PC-9 (cell line): ENCODE results near the gene VWA7. TPM values are rescaled to one million over a fixed set of nuclear protein-coding genes. Genes with fewer than 3 reads are reported as not detected.

ENCODE experiments used
- BruUV-seq: library from RNA; stranded (reverse); fragments of 400-500 nt; replicated peaks from 2 replicates; lab custom pipeline; 2021; lab: Mats Ljungman, UMichigan
- CTCF ChIA-PET: fragments of 300-600 bp; sonication (Branson Sonifier 250); formaldehyde crosslinking; loops from one replicate; lab custom pipeline; 2022; ENCODE audit warnings: antibody characterized with exemption; lab: Charles Lee
- POLR2A ChIA-PET: fragments of 300-600 bp; sonication (Branson Sonifier 250); formaldehyde crosslinking; loops from one replicate; lab custom pipeline; 2022; ENCODE audit warnings: antibody characterized with exemption; ENCODE audit not compliant: unreplicated experiment; lab: Charles Lee
- DNase-seq, 2 experiments: peaks; one replicate each; pipeline versions ENCODE4 v3.0.0 to v3.0.0-alpha.2; 2015 to 2022; ENCODE audit warnings: mixed read lengths in 1 of 2
- H2AFZ ChIP-seq: fragments of 200-600 bp; sonication (generic); 2 replicates; pipeline ENCODE4 v1.8.1; 2017; ENCODE audit warnings: antibody characterized with exemption
- H3F3A ChIP-seq: fragments of 200-600 bp; sonication (generic); 2 replicates; pipeline ENCODE4 v1.8.1; 2017; ENCODE audit warnings: antibody characterized with exemption, mild to moderate bottlenecking, low read depth; ENCODE audit not compliant: insufficient read depth
- H3K27ac ChIP-seq: fragments of 200-600 bp; sonication (generic); 2 replicates; pipeline ENCODE4 v1.6.1; 2016; ENCODE audit warnings: mixed run types
- H3K27me3 ChIP-seq: fragments of 200-600 bp; sonication (generic); 2 replicates; pipeline ENCODE4 v1.6.1; 2016; ENCODE audit warnings: low read depth, mixed run types; ENCODE audit not compliant: insufficient read depth
- H3K36me3 ChIP-seq: fragments of 200-600 bp; sonication (generic); 2 replicates; pipeline ENCODE4 v1.6.1; 2016; ENCODE audit warnings: low read depth, mixed run types
- H3K4me1 ChIP-seq: fragments of 200-600 bp; sonication (generic); replicated peaks from 2 replicates; pipeline ENCODE4 v1.6.1; 2016; ENCODE audit warnings: mixed run types; ENCODE audit not compliant: insufficient read depth
- H3K4me2 ChIP-seq: fragments of 200-600 bp; sonication (generic); 2 replicates; pipeline ENCODE4 v1.6.1; 2017; ENCODE audit warnings: mixed run types
- H3K4me3 ChIP-seq: fragments of 200-600 bp; sonication (generic); 2 replicates; pipeline ENCODE4 v1.6.1; 2016; ENCODE audit warnings: mixed run types
- H3K79me2 ChIP-seq: fragments of 200-600 bp; sonication (generic); 2 replicates; pipeline ENCODE4 v1.6.1; 2017; ENCODE audit warnings: low read depth, mixed run types
- H3K9me2 ChIP-seq: fragments of 200-600 bp; sonication (generic); 2 replicates; pipeline ENCODE4 v1.8.1; 2017; ENCODE audit warnings: mild to moderate bottlenecking; ENCODE audit not compliant: insufficient read depth
- H3K9me3 ChIP-seq: fragments of 200-600 bp; sonication (generic); 2 replicates; pipeline ENCODE4 v1.8.1; 2016; ENCODE audit warnings: low read depth; ENCODE audit not compliant: insufficient read depth
- H4K20me1 ChIP-seq: fragments of 200-600 bp; sonication (generic); 2 replicates; pipeline ENCODE4 v1.8.1; 2017; ENCODE audit not compliant: insufficient read depth
- CTCF ChIP-seq: fragments of 200-600 bp; sonication (generic); conservative IDR thresholded peaks from 2 replicates; pipeline ENCODE4 v1.6.1; 2017; ENCODE audit warnings: mixed run types, antibody characterized with exemption, mild to moderate bottlenecking, moderate library complexity
- EZH2 ChIP-seq: fragments of 200-600 bp; sonication (generic); IDR thresholded peaks from 2 replicates; pipeline ENCODE4 v1.8.0; 2017; ENCODE audit warnings: antibody characterized with exemption, low read depth
- intact Hi-C: fragments of 100-400 bp; cut with micrococcal nuclease; formaldehyde crosslinking; loops from one replicate; pipeline ENCODE4 v1.10.0; 2022; ENCODE audit not compliant: unreplicated experiment
- total RNA-seq: library from RNA; stranded (reverse); gene quantifications from 2 replicates; pipeline ENCODE4 v1.2.3, GENCODE V29; 2021

VWA7 gene
- total RNA-seq, 1 experiment from 2014 or later = 6.0 TPM

DNA sequence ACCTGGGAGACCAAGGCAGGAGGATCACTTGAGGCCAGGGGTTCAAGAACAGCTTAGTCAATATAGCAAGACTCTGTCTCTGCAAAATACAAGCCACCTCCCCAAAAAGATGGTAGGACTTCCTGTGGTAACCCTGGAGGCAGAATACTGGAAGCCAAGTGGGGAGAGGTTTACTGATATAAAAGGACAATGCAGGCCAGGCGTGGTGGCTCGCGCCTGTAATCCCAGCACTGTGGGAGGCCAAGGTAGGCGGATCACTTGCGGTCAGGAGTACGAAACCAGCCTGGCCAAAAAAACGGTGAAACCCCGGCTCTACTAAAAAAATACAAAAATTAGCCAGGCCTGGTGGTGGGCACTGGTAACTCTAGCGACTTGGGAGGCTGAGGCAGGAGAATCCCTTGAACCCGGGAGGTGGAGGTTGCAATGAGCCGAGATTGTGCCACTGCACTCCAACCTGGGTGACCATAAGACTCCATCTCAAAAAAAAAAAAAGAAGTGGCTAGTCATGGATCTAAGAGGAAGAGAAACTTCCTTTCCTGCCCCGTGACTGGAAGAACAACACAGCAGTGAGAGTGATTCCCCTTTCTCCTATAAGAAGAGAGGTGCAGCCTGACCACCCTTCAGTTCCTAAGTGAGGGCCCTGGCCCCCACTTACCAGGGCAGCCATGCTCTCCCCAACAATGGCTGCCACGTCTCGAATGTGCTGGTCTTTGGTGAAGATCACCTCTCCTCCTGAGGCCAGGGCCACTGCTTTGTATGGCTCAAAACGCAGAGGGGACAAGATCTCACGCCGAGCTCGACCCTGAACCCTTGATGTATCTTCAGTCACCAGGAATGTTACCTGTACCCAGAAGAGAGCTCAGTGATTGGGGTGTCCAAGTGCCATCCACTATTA, 8.5 kb downstream of the VWA7 start:
- Histone ChIP-seq H2AFZ (no peak overlapping the region), H3K4me3 (no peak overlapping the region), H3K4me2 (no peak overlapping the region), H3F3A (peaks cover 20% of the 10 kb centered on the region; the same call in 1 of the 2 replicates), H4K20me1 (no peaks in the 10 kb centered on the region), H3K27me3 (no peaks in the 10 kb centered on the region), H3K36me3 (no peaks in the 10 kb centered on the region), H3K9me3 (no peaks in the 10 kb centered on the region), H3K9me2 (no peaks in the 10 kb centered on the region), H3K79me2 (no peaks in the 10 kb centered on the region), H3K27ac (no peak overlapping the region), H3K4me1 (0 out of 2 replicates have a peak, but pooled peaks cover 3% of the 10 kb centered on the region)
- intact Hi-C loops = loop anchor here (1.0 kb wide), 2 partner anchors 39 to 88 kb away; partner anchors contain the start of gene DDAH2
- TF ChIP-seq EZH2 (no peak), CTCF (no peak)
- POLR2A ChIA-PET = interaction anchor here (0.6 to 1.2 kb wide), 2 partner anchors 33 to 422 kb away, joined by 5 to 7 read pairs; partner anchors contain the start of genes CLIC1 and PBX2
- no peak for DNase-seq
- BruUV-seq = no TSS peak
- CTCF ChIA-PET = interaction anchor here (1.9 to 2.2 kb wide), 2 partner anchors 21 to 39 kb away, joined by 10 to 13 read pairs; partner anchors contain the start of gene DDAH2

GRCh38 chr6:31767096-31767645, 10.0 kb downstream of the VWA7 start:
- CTCF ChIA-PET = no interaction called here
- Histone ChIP-seq H3K79me2 (no peaks in the 10 kb centered on the region), H3K36me3 (no peaks in the 10 kb centered on the region), H2AFZ (no peak overlapping the region), H3K9me3 (no peaks in the 10 kb centered on the region), H3K9me2 (no peaks in the 10 kb centered on the region), H3K4me1 (peaks cover 8% of the 10 kb centered on the region; the same call in 1 of the 2 replicates), H3K27ac (no peak overlapping the region), H3K4me2 (no peak overlapping the region), H3K27me3 (no peaks in the 10 kb centered on the region), H4K20me1 (no peaks in the 10 kb centered on the region), H3F3A (peaks cover 14% of the 10 kb centered on the region; the same call in 1 of the 2 replicates), H3K4me3 (no peak overlapping the region)
- DNase-seq = no peak
- intact Hi-C loops = no loop called here
- TF ChIP-seq CTCF = no peak
- TF ChIP-seq EZH2 = no peak
- BruUV-seq = no TSS peak
- POLR2A ChIA-PET = no interaction called here

DNA sequence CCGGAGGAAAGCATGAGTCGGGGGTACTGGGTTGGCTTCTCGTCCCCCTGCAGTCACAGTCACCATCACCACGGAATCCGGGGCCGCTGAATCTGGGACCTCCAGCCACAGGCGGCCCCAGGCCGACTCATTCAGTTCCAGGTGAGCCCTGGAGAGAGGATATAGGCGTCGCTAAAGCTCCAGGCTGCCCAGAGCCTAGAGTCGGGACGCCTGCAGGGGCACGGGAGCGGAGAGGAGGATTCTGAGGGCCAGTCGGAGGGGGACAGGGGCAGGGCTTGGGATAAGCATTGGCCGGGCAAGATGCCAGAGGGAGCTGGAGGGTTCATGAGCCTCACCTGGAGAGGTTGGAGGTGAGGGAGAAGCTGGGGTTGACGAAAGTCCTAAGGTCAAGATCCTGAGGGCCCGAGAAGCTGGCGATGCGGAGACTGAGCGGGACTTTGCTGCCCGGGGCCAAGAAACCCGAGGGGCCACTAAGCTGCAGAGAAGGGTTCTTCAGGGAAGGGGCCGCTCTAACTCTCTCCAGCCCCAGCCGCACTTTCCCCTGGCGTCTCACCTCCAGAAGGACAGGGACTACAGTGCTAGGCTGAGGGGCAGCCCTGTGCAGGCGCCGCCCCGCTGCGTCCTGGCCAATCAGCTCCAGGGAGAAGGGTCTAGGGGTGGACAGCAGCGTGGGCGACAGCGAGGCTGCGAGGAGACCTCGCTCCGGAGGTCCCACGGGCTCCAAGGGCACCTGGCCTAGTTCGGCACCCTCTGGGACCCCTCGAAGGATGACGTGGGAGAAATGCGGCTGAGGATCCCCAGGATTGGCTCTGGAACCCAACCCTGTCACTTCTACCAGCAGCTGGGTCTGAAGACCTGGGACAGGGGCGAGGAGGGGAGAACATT, 11.0 kb downstream of the VWA7 start:
- Histone ChIP-seq H3K4me2 (no peak overlapping the region), H3K4me3 (no peak overlapping the region), H3K4me1 (peaks cover 8% of the 10 kb centered on the region; the same call in 1 of the 2 replicates), H3F3A (peaks cover 12% of the 10 kb centered on the region; the same call in 1 of the 2 replicates), H3K27ac (no peak overlapping the region), H3K36me3 (no peaks in the 10 kb centered on the region), H3K27me3 (no peaks in the 10 kb centered on the region), H2AFZ (no peak overlapping the region), H3K79me2 (no peaks in the 10 kb centered on the region), H3K9me3 (no peaks in the 10 kb centered on the region), H3K9me2 (no peaks in the 10 kb centered on the region), H4K20me1 (no peaks in the 10 kb centered on the region)
- ChIA-PET CTCF (interaction anchor here (0.5 to 1.0 kb wide), 2 partner anchors 27 to 28 kb away, joined by 3 to 4 read pairs; no protein-coding TSS in a partner anchor), POLR2A (interaction anchor here (0.5 kb wide), 1 partner anchor 28 kb away, joined by 5 read pairs; no protein-coding TSS in a partner anchor)
- intact Hi-C loops = no loop called here
- DNase-seq = no peak
- no TSS peak for BruUV-seq
- TF ChIP-seq EZH2 (no peak), CTCF (no peak)
